HG03175 (cell line): Measurements from ENCODE around the gene PHKG1.
A peak's percentile ranks its signal among the peaks of the same experiment; 100 is the strongest.
"Not testable (repeated sequence)": the region's sequence is repeated elsewhere in the genome, so short reads cannot be mapped to it uniquely, and the experiment has no call there.

Experiments
- ATAC-seq: cut with Tn5 transposase; IDR thresholded peaks from one replicate; pipeline ENCODE4 v1.9.1; 2021; ENCODE audit warnings: mild to moderate bottlenecking, moderate library complexity; ENCODE audit not compliant: unreplicated experiment

The PHKG1 gene

DNA sequence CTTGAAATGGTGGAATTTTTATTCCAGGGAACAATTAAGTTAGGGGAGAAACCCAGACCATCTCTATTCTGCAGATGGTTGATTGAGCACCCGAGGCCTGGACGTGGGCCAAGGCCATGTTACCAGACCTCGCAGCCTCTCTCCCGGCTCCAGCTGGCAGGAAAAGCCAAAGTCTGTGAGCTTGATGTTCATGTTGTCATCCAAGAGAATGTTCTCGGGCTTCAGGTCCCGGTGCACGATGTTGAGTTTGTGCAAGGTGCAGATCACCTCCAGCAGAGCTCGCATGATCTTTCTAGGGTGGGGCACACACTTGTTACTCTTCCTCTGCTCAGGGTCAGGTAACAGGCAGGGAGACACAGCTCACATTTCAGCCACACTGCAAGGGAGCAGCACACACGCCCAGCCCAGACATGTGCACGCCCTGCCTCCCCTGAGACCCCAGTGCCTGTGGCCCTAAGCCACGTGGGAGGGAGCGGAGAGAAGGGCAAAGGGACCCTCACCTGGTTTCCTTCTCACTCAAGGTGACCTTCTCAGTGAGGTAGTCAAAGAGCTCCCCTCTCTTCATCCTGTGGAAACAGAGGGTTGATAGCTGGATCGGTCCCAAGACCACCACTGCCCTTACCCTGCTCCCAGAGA lies 9.5 kb downstream of the PHKG1 start:
- ATAC-seq: no peak

DNA sequence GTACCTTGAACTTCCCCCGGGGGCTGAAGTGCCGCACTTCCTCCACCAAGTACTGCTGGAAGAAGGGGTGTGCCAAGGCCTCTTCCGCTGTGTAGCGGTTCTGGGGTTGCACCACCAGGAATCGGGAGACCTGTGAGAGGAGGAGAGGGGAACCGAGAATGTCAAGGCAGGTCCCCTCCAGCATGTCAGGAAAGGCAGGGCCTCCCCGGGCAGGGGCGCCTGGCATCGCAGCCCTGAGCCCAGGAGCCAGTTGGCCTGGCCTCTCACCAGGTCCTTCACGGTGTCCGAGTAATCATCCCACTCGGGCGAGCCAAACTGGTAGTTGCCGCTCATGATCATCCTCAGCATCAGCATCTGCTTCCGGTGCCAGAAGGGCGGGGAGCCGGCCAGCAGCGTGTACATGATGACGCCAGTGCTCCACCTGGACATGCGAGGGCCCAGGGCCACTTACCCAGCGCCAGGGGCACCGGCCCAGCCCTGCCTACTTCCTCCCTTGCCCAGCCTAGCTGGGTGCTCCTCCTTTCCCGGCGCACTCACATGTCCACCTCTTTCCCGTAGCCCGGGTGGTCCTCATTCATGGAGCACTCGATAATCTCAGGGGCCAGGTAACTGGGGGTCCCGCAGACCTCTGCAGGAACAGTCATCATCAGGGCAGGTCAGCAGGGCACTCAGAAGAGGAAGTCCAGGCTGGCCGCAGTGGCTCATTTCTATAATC lies 11.0 kb downstream of the PHKG1 start:
- ATAC-seq: no peak

DNA sequence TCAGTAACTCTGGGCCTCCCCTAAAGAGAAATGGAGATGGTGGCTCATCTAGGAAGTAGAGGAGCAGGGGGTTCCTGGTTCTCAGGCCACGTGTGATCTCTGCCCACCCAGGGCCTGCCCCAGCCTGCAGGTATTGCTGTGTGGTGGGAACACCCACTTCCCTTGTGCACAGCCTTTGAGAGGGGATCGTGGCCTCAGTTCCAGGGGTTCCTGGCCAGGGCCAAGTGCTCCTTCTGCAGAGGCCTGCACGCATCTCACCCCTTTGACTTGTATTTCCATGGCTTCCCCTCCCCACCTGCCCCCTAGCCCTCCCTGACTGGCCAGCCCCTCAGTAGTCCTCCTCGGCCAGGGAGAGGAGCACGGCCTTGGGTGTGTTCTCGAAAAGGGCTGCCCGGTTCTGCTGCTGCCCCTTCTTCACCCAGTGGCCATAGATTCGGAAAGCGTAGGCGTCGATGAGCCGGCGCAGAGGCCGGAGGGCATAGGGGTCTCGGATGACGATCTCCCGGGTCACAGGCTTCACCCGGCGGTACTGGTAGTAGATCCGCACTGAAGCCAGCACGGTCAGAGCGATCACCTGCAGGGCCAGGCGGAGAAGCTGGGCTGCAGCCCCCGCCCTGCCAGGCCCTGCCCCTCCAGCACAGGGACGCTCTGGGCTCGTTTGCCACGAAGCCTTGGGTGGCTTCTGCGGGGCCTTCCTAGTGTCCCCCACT lies 11.9 kb downstream of the PHKG1 start:
- ATAC-seq: not testable (repeated sequence)

DNA sequence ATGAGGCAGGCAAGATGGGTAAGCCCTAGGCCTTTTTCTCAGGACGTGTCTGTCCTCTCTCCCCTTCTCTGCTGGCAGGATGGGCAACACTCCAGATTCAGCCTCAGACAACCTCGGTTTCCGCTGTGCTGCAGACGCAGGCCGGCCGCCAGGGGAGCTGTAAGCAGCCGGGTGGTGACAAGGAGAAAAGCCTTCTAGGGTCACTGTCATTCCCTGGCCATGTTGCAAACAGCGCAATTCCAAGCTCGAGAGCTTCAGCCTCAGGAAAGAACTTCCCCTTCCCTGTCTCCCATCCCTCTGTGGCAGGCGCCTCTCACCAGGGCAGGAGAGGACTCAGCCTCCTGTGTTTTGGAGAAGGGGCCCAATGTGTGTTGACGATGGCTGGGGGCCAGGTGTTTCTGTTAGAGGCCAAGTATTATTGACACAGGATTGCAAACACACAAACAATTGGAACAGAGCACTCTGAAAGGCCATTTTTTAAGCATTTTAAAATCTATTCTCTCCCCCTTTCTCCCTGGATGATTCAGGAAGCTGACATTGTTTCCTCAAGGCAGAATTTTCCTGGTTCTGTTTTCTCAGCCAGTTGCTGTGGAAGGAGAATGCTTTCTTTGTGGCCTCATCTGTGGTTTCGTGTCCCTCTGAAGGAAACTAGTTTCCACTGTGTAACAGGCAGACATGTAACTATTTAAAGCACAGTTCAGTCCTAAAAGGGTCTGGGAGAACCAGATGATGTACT lies 13.1 kb downstream of the PHKG1 start:
- no peak for ATAC-seq

DNA sequence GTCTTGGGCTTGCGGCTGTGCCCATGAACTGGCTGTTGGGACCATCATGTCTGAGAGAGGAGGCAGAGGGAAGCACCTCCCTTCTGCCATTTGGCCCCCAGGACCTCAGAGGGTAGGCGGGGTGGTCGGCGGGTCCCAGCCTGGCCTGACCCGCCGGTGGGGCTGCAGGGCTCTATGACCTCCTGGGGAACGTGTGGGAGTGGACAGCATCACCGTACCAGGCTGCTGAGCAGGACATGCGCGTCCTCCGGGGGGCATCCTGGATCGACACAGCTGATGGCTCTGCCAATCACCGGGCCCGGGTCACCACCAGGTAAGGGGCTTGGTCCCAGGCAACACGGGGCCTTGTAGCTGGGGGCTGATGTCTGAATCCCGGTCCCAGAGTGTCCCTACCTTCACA lies 14.6 kb downstream of the PHKG1 start:
- ATAC-seq: no peak

DNA sequence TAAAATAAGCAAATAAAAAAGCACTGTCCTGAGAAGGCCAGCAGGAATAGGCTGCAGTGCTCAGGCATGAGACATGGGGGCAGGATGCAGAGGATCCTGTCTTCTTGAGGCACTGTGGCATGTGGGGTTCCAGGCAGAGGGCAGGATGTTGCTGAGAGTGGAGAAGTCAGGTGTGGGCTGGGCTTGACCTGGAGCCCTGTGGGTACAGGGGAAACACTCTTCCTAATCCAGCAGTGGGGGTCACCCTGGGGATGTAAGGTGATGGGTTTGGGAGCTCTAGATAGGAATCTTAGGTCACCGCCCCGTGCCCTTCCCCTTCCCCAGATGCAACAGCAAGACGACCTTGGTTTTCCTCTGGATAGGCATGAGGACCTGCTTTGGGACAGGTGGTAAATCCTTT lies 15.1 kb downstream of the PHKG1 start:
- no peak for ATAC-seq

DNA sequence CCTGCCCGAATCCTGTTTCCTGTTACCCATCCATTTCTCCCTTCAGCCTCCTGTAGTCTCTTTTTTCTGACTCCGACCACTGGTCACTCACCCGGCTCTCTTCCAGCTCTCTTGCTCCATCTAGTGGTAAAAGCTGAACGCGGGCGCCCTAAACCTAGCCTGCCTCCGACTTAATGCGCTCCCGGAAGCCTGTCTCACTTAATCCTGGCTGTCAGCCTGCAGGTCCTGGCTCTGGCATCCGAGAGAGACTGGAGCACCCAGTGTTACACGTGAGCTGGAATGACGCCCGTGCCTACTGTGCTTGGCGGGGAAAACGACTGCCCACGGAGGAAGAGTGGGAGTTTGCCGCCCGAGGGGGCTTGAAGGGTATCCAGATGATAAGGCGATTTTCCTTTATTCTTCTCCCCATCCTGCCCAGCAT lies 18.4 kb downstream of the PHKG1 start:
- peak; percentile 87 for ATAC-seq

- ATAC-seq: not testable (repeated sequence)
Observed at GRCh38 chr7:56066376-56066775, 26.4 kb downstream of the PHKG1 start.

DNA sequence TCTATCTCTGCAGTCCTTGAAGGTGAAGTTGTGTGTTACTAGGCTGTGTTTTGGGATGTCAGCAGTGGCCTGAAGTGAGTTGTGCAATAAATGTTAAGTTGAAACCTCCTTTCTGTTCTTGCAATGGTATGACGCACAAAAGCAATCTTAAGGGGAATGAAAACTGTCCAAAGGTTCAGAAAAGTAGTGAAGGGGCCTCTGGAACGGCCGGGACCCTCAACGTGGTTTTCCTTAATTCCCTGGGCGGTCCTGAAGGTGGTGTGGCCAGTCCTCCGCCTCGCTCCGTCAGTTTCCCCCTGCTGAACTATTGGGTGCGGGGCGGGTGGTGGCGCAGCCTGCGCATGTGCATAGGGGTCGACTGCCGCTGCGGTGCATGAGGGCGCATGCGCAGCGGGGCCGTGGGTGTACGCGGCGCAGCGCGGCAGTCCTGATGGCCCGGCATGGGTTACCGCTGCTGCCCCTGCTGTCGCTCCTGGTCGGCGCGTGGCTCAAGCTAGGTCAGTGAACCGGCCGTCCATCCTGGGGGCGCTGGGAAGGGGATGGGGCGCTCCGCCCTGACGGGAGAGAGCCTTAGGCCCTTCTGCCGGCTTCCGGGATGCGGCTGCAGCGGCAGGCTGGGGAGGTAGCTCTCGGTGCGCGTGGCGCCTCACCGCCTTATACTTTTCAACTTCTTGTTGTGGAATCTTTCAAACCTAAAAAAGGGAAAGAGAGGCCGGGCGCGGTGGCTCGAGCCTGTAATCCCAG lies 28.7 kb downstream of the PHKG1 start, which contains the start of gene SUMF2:
TSS of gene SUMF2 (plus strand) at position 405 of the 744 bp plus-strand sequence. CDS start at position 431, 26 bp downstream.
- peak; percentile 88 for ATAC-seq

DNA sequence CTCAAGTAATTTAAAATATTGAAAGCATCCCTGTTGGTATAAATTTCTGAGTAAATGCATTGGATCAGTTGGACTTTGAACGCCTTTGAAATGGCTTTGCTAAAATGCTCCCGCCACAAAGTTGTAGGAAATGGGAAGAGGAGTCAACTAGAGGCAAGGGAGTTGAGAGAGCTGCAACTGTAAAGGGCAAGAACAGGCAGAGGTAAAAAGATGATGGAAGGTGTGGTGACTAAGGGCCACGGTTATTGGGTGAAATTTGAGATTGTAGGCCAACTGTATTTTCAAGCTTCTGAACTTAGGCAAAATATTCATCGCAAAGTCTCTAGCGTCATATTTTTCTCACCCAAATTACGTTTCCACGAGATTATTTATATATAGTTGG lies 29.3 kb downstream of the PHKG1 start:
- ATAC-seq: no peak

- ATAC-seq: no peak
Observed at GRCh38 chr7:56062382-56062781, 30.4 kb downstream of the PHKG1 start.

GRCh38 chr7:56053993-56054392 lies 38.8 kb downstream of the PHKG1 start:
- no peak for ATAC-seq

DNA sequence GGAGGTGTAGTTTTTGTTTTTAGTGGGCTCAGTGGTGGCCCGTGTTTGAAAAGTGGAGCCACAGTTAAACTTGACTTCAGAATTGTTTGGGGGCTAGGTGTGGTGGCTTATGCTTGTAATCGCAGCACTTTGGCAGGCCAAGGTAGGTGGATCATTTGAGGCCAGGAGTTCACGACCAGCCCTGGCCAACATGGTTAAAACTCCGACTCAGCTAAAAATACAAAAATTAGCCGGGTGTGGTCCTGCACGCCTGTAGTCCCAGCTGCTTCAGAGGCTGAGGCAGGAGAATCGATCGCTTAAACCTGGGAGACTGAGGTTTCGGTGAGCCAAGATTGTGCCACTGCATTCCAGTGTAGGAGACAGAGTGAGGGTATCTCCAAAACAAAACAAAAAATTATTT lies 39.4 kb downstream of the PHKG1 start:
- no peak for ATAC-seq

GRCh38 chr7:56051339-56052191 lies 41.2 kb downstream of the PHKG1 start, which contains the start of the genes CCT6A and PSPH:
TSS of gene CCT6A (plus strand) at chr7:56051765. CDS start at chr7:56051849, 84 bp downstream.
TSS of gene PSPH (minus strand) at chr7:56051444. CDS start at chr7:56021212, 30,232 bp downstream.
- ATAC-seq: peak; percentile 96

DNA sequence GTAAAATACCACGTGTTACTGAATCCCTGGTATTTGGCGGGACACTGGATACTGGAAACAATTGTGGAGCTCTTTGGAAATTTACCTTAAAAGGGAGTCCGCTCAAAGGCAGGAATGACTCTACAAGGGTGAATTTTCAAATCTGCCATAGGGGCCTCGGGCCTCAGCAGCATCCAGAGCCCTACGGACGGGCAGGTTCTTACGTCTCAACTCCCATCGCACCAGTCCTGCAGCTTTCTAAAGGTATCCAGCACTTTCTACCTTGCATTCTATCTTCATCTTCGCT lies 41.8 kb downstream of the PHKG1 start:
- no peak for ATAC-seq

- ATAC-seq: not testable (repeated sequence)
Observed at GRCh38 chr7:56048763-56049162, 44.0 kb downstream of the PHKG1 start.

GRCh38 chr7:56048245-56048644 lies 44.5 kb downstream of the PHKG1 start:
- no peak for ATAC-seq

DNA sequence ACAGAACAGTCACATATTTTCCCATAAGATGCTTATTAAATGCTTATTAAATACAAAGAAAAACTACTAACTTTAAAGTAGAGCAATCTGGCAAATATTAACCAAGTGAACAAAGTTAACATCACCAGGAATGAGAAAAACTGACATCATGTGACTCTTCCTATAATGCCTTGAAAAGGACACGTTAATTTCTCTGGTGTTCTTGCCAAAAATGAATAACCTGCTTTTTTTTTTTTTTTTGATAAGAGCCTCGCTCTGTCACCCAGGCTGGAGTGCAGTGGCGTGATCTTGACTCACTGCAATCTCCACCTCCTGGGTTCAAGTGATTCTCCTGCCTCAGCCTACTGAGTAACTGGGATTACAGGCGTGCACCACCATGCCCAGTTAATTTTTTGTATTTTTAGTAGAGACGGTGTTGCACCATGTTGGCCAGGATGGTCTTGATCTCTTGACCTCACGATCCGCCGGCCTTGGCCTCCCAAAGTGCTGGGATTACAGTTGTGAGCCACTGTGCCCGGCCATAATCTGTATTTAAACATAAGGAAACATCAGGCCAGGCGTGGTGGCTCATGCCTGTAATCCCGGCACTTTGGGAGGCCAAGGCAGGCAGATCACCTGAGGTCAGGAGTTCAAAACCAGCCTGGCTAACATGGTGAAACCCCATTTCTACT lies 45.2 kb downstream of the PHKG1 start:
- ATAC-seq: not testable (repeated sequence)
